GM19043 (cell line): Measurements from ENCODE around the gene LCE1C.

ENCODE experiments used
- ATAC-seq: cut with Tn5 transposase; IDR thresholded peaks from one replicate; pipeline ENCODE4 v1.9.1; 2021; ENCODE audit warnings: low read depth; ENCODE audit not compliant: unreplicated experiment

LCE1C gene

GRCh38 chr1:152806576-152806975 is at the start of gene LCE1C:
Gene LCE1C (minus strand): TSS chr1:152806651. CDS start chr1:152805478, 1,173 bp downstream.
- ATAC-seq, result no peak

- ATAC-seq, result no peak
Observed at GRCh38 chr1:152855661-152856060, 49.2 kb upstream of the LCE1C start.

GRCh38 chr1:152842556-152842955 is 36.1 kb upstream of the LCE1C start, which contains the start of gene LCE6A:
Gene LCE6A (plus strand): TSS chr1:152842856. CDS start chr1:152843521, 665 bp downstream.
- ATAC-seq, result no peak

- ATAC-seq, result no peak
Observed at GRCh38 chr1:152836870-152837269, 30.4 kb upstream of the LCE1C start.

GRCh38 chr1:152827173-152827572 is 20.7 kb upstream of the LCE1C start, which contains the start of gene LCE1A:
Gene LCE1A (plus strand): TSS chr1:152827473. CDS start chr1:152827473, 0 bp downstream.
- no peak for ATAC-seq

GRCh38 chr1:152824964-152825363 is 18.5 kb upstream of the LCE1C start:
- ATAC-seq, result no peak

GRCh38 chr1:152823294-152823693 is 16.8 kb upstream of the LCE1C start:
- ATAC-seq, result no peak

GRCh38 chr1:152817309-152817708 is 10.9 kb upstream of the LCE1C start:
- ATAC-seq, result no peak

GRCh38 chr1:152811671-152812070 is 5.2 kb upstream of the LCE1C start, which contains the start of gene LCE1B:
Gene LCE1B (plus strand): TSS chr1:152811971. CDS start chr1:152812447, 476 bp downstream.
- ATAC-seq, result no peak

- ATAC-seq, result no peak
Observed at GRCh38 chr1:152811050-152811449, 4.6 kb upstream of the LCE1C start.

GRCh38 chr1:152801333-152801732 is 5.1 kb downstream of the LCE1C start:
- ATAC-seq, result no peak

- ATAC-seq, result no peak
Observed at GRCh38 chr1:152796421-152796820, 10.0 kb downstream of the LCE1C start, which contains the start of gene LCE1D. Gene LCE1D (plus strand): TSS chr1:152796721. CDS start chr1:152797795, 1,074 bp downstream.

- no peak for ATAC-seq
Observed at GRCh38 chr1:152795686-152796085, 10.8 kb downstream of the LCE1C start.

GRCh38 chr1:152786077-152786476 is 20.4 kb downstream of the LCE1C start, which contains the start of gene LCE1E:
Gene LCE1E (plus strand): TSS chr1:152786257. CDS start chr1:152787300, 1,043 bp downstream.
- no peak for ATAC-seq

GRCh38 chr1:152783095-152783494 is 23.4 kb downstream of the LCE1C start:
- no peak for ATAC-seq

GRCh38 chr1:152777510-152778137 is 28.8 kb downstream of the LCE1C start:
- ATAC-seq, result no peak

- ATAC-seq, result no peak
Observed at GRCh38 chr1:152776361-152776760, 30.1 kb downstream of the LCE1C start.

GRCh38 chr1:152774875-152775274 is 31.6 kb downstream of the LCE1C start, which contains the start of gene LCE1F:
Gene LCE1F (plus strand): TSS chr1:152775140. CDS start chr1:152776372, 1,232 bp downstream.
- no peak for ATAC-seq

GRCh38 chr1:152770411-152770810 is 36.0 kb downstream of the LCE1C start:
- no peak for ATAC-seq

- no peak for ATAC-seq
Observed at GRCh38 chr1:152768847-152769533, 37.5 kb downstream of the LCE1C start.

- no peak for ATAC-seq
Observed at GRCh38 chr1:152761609-152762213, 44.7 kb downstream of the LCE1C start.
